Head of caudate nucleus (tissue), 42 donors: ENCODE results near the gene YPEL5.

Experiments used
- DNase-seq, 42 donors: peaks; one replicate each; pipeline versions ENCODE4 v3.0.0 to v3.0.0-alpha.2; 2020 to 2021; ENCODE audit warnings: mixed read lengths in 7 of 42
- intact Hi-C: fragments of 100-400 bp; cut with DNase I; formaldehyde crosslinking; loops from one replicate; pipeline ENCODE4 v1.15.0; 2022

YPEL5 gene

GRCh38 chr2:30193104-30193681, 46.4 kb downstream of the YPEL5 start:
- no peak for DNase-seq
- intact Hi-C loops, result no loop called here

DNA sequence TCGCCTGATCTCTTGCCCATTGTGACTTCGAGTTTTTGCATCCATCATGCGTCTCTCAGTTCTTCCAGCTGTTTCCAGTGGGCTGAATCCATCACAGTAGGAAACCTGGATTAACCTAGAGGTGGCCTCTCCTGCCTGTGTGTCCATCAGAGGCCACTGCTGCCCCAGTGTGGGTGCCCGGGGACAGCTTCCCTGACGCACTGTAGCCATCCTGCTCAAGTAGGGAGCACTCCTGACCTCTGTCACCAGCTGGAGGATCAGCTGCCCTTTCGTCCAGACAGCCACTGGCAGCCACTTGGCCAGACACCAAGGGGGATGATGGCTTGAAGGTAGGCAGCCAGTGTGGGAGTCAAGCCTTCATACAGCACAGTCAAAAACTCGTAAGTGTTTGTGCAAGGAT, 47.6 kb downstream of the YPEL5 start:
- DNase-seq, result no peak
- intact Hi-C loops, result no loop called here

- intact Hi-C loops, result no loop called here
- no peak for DNase-seq
Observed at GRCh38 chr2:30195016-30195415, 48.2 kb downstream of the YPEL5 start.

DNA sequence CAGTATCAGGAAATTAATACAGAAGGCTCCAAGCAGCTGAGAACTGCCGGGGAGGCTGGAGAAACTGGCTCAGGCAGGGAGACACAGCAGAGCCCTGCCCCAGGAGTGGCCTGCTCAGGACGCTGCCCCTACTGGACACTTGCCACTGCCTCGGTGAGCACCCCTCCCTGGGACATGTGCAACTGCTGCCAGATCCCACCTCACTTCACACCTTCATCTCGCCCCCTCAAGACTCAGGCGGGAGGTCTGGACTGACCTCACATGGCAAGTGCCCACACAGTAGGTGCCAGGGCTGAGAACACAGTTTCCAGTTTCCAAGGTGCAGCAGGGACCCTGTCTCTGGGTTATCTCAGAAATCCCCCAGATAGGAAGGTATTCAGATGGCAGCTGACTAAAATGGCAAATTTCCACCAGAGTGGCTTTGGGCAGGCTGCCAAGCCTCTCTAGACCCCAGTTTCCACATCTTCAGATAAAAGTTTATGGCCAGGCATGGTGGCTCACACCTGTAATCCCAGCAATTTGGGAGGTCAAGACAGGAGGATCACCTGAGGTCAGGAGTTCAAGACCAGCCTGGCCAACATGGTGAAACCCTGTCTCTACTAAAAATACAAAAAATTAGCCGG, 50.9 kb downstream of the YPEL5 start:
- intact Hi-C loops, result no loop called here
- no peak for DNase-seq

DNA sequence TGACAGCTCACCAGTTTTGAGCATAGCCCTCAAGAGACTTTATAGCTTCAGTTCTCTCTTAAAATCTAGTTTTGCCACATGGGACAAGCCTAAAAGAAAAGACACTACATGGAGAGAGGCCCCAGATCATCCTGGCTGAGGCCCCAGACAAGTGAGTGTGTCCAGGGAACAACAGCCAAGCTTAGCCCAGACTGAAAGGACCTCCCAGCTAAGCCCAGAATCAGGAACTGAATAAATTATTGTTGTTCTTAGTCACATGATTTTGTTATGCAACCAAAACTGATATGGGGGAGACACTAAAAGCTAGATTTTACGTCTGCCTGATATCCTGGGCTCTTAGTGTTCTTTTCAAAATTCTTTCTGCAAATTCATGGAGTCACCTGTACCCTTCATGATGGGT, 55.2 kb downstream of the YPEL5 start:
- DNase-seq, result peak in 29 of 42 donors; percentile 11 to 76 (median 31)
- intact Hi-C loops, result no loop called here

DNA sequence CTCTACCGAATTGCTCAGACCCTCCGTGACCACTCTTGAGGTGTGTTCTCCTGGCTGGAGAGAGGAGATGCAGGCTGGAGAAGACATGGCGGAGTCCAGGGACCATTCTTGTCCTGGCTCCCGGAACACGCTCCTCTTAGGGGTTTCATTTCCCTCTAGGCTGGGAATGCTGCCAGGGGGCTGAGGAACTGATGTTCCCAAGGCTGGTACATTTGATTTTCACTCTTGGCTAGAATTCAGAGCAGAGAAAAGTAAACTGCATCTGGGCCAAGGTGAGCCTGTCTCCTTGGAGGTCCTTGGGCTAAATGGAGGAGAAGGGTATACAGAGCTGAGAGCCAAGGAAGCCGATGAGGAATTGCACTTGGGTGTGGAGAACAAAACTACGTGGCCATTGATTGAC, 56.3 kb downstream of the YPEL5 start:
- intact Hi-C loops, result no loop called here
- peak in 4 of 42 donors; percentile 8 to 46 (median 16) for DNase-seq

- intact Hi-C loops, result no loop called here
Observed at GRCh38 chr2:30204281-30204680, 57.5 kb downstream of the YPEL5 start.

GRCh38 chr2:30205456-30205855, 58.6 kb downstream of the YPEL5 start:
- no peak for DNase-seq
- intact Hi-C loops, result no loop called here

More at GRCh38 chr2:30204281-30204680, 57.5 kb downstream of the YPEL5 start:
- no peak for DNase-seq

GRCh38 chr2:30206461-30207430, 59.9 kb downstream of the YPEL5 start:
- DNase-seq, result peak in 1 of 42 donors; percentile 19
- intact Hi-C loops, result no loop called here

- peak; percentile 39 to 86 (median 69) for DNase-seq
- intact Hi-C loops, result loop anchor here (2.0 kb wide), 1 partner anchor 494 kb away; no protein-coding TSS in a partner anchor
Observed at GRCh38 chr2:30208453-30208852, 61.6 kb downstream of the YPEL5 start.

GRCh38 chr2:30209227-30209626, 62.4 kb downstream of the YPEL5 start:
- no peak for DNase-seq
- intact Hi-C loops, result loop anchor here (2.0 kb wide), 1 partner anchor 494 kb away; no protein-coding TSS in a partner anchor
